SJCRH30 (cell line): ENCODE measurements around the gene ESPN. TPM values are rescaled to one million over a fixed set of nuclear protein-coding genes. Genes with fewer than 3 reads are reported as not detected.

Experiments used
- total RNA-seq: library from RNA; depleted of rRNA; stranded (reverse); fragments of >200 nt; shearing (Covaris generic); gene quantifications from 2 replicates; pipeline ENCODE4 v1.2.3, GENCODE V29; 2014; rRNA removed

ESPN gene
- total RNA-seq, 1 experiment from 2014 or later: 0.55 TPM

Other genes with a start within 250 kb of the ESPN start
- 0.05 and 0.06 TPM in 2 replicates for gene CHD5, start 244.5 kb upstream of the ESPN start, total RNA-seq
- 606 and 680 TPM in 2 replicates for gene RPL22, start 225.2 kb upstream of the ESPN start, total RNA-seq
- not detected in 2 replicates for gene RNF207, start 218.7 kb upstream of the ESPN start, total RNA-seq
- gene ICMT, start 188.8 kb upstream of the ESPN start, total RNA-seq: 109 and 111 TPM in 2 replicates
- gene HES3, start 180.6 kb upstream of the ESPN start, total RNA-seq: not detected in 2 replicates
- gene GPR153, start 163.7 kb upstream of the ESPN start, total RNA-seq: 58.2 and 61.3 TPM in 2 replicates
- gene ACOT7, start 31.0 kb upstream of the ESPN start, total RNA-seq: 51.2 and 51.8 TPM in 2 replicates
- not detected in 2 replicates for gene HES2, start 4.9 kb upstream of the ESPN start, total RNA-seq
- 4.1 and 4.6 TPM in 2 replicates for gene TNFRSF25, start 41.4 kb downstream of the ESPN start, total RNA-seq
- 3.7 and 5.3 TPM in 2 replicates for gene PLEKHG5, start 66.9 kb downstream of the ESPN start, total RNA-seq
- gene NOL9, start 129.7 kb downstream of the ESPN start, total RNA-seq: 63.5 and 64.7 TPM in 2 replicates
- 0.14 and 0.20 TPM in 2 replicates for gene TAS1R1, start 130.5 kb downstream of the ESPN start, total RNA-seq
- 14.6 and 25.2 TPM in 2 replicates for gene ZBTB48, start 155.2 kb downstream of the ESPN start, total RNA-seq
- 44.8 and 45.0 TPM in 2 replicates for gene KLHL21, start 178.1 kb downstream of the ESPN start, total RNA-seq
- gene PHF13, start 189.0 kb downstream of the ESPN start, total RNA-seq: 24.5 and 25.0 TPM in 2 replicates
- gene THAP3, start 200.1 kb downstream of the ESPN start, total RNA-seq: 35.5 and 36.5 TPM in 2 replicates